H1 (cell line): ENCODE results near the gene RAB11B. TPM values are rescaled to one million over a fixed set of nuclear protein-coding genes. Genes with fewer than 3 reads are reported as not detected.

Experiments
- CTCF ChIA-PET: fragments of 300-600 bp; sonication (Branson Sonifier 250); formaldehyde crosslinking; loops from one replicate; lab custom pipeline; 2021; ENCODE audit not compliant: partially characterized antibody; lab: Charles Lee
- POLR2A ChIA-PET: fragments of 300-600 bp; sonication (Branson Sonifier 250); formaldehyde crosslinking; loops from one replicate; lab custom pipeline; 2021; ENCODE audit warnings: inconsistent platforms; ENCODE audit not compliant: partially characterized antibody; lab: Charles Lee
- DNase-seq, 2 experiments: peaks; one replicate each; pipeline versions ENCODE4 v3.0.0 to v3.0.0-alpha.2; 2010 to 2022; ENCODE audit warnings: low spot score in 2 of 2, low read depth in 1 of 2, mixed read lengths in 1 of 2
- FAIRE-seq: peaks from 2 replicates; lab custom pipeline; 2011; peaks lifted over from hg19 to GRCh38; lab: Jason Lieb, UNC
- H2AFZ ChIP-seq: 2 replicates; pipeline ENCODE4 v1.8.1; 2012; ENCODE audit warnings: low read length, inconsistent platforms
- H2AK5ac ChIP-seq: 2 replicates; pipeline ENCODE4 v1.6.1; 2013; ENCODE audit warnings: low read depth, low read length
- H2BK120ac ChIP-seq: replicated peaks from 2 replicates; pipeline ENCODE3; 2013; ENCODE audit warnings: low read depth, low read length, inconsistent platforms
- H2BK12ac ChIP-seq: 2 replicates; pipeline ENCODE4 v1.6.1; 2013; ENCODE audit warnings: low read depth, low read length
- H2BK15ac ChIP-seq: 2 replicates; pipeline ENCODE4 v1.6.1; 2013; ENCODE audit warnings: low read length
- H2BK20ac ChIP-seq: 2 replicates; pipeline ENCODE4 v1.6.1; 2013; ENCODE audit warnings: low read length
- H2BK5ac ChIP-seq: 2 replicates; pipeline ENCODE4 v1.6.1; 2013; ENCODE audit warnings: low read depth, low read length
- H3K14ac ChIP-seq: 2 replicates; pipeline ENCODE4 v1.6.1; 2013; ENCODE audit warnings: inconsistent platforms; ENCODE audit not compliant: insufficient read length
- H3K18ac ChIP-seq: 2 replicates; pipeline ENCODE4 v1.6.1; 2013; ENCODE audit warnings: low read length; ENCODE audit errors: extremely low read depth
- H3K23ac ChIP-seq: 2 replicates; pipeline ENCODE4 v1.6.1; 2013; ENCODE audit warnings: inconsistent platforms; ENCODE audit not compliant: insufficient read length
- H3K23me2 ChIP-seq: 2 replicates; pipeline ENCODE4 v1.6.1; 2013; ENCODE audit warnings: low read depth, low read length
- H3K27ac ChIP-seq: 2 replicates; pipeline ENCODE4 v1.6.1; 2011; ENCODE audit warnings: low read depth, low read length, inconsistent platforms
- H3K27me3 ChIP-seq, 4 experiments: replicated peaks in 1 of 4; 1 replicate in 1 of 4; 2 replicates in 3 of 4; pipeline versions ENCODE4 v1.6.1 to v1.8.1; 2011 to 2013; ENCODE audit warnings: low read length in 3 of 4, mild to moderate bottlenecking in 3 of 4, inconsistent platforms in 2 of 4, mixed read lengths in 2 of 4, moderate library complexity in 1 of 4; ENCODE audit not compliant: control insufficient read depth in 3 of 4, insufficient read depth in 3 of 4; ENCODE audit errors: extremely low read depth in 1 of 4
- H3K36me3 ChIP-seq, 4 experiments: 2 replicates each; pipeline versions ENCODE4 v1.6.1 to v1.8.1; 2011 to 2013; ENCODE audit warnings: mild to moderate bottlenecking in 4 of 4, low read length in 3 of 4, moderate library complexity in 2 of 4, control low read depth in 1 of 4, inconsistent platforms in 1 of 4; ENCODE audit not compliant: insufficient read depth in 4 of 4, control insufficient read depth in 2 of 4
- H3K4ac ChIP-seq: replicated peaks from 2 replicates; pipeline ENCODE3; 2013; ENCODE audit warnings: low read length, low read depth, mixed read lengths, inconsistent platforms; ENCODE audit not compliant: insufficient read length
- H3K4me1 ChIP-seq, 4 experiments: replicated peaks in 1 of 4; 1 replicate in 1 of 4; 2 replicates in 3 of 4; pipeline versions ENCODE4 v1.6.1 to v1.8.1; 2011 to 2013; ENCODE audit warnings: low read length in 3 of 4, inconsistent platforms in 2 of 4, mixed read lengths in 1 of 4; ENCODE audit not compliant: insufficient read depth in 4 of 4, control insufficient read depth in 3 of 4
- H3K4me2 ChIP-seq, 2 experiments: 2 replicates each; pipeline versions ENCODE4 v1.6.1 to v1.8.1; 2011 to 2013; ENCODE audit warnings: low read depth in 2 of 2, low read length in 2 of 2, control low read depth in 1 of 2, inconsistent platforms in 1 of 2, mild to moderate bottlenecking in 1 of 2; ENCODE audit not compliant: insufficient read depth in 1 of 2
- H3K4me3 ChIP-seq, 4 experiments: fragments of 200-600, 300-600 bp in 1 of 4; sonication (generic), shearing (Covaris generic), sonication (Bioruptor Twin) in 1 of 4; 2 replicates each; pipeline versions ENCODE4 v1.5.1 to v1.8.1; 2011 to 2016; ENCODE audit warnings: low read length in 4 of 4, low read depth in 3 of 4, control low read depth in 2 of 4, inconsistent platforms in 2 of 4, mild to moderate bottlenecking in 2 of 4, mixed read lengths in 1 of 4, moderate library complexity in 1 of 4; ENCODE audit not compliant: insufficient read depth in 2 of 4; ENCODE audit errors: extremely low read depth in 1 of 4
- H3K56ac ChIP-seq: replicated peaks from 2 replicates; pipeline ENCODE3; 2013; ENCODE audit warnings: low read depth, mild to moderate bottlenecking, mixed read lengths, low read length, inconsistent platforms; ENCODE audit not compliant: insufficient read length
- H3K79me1 ChIP-seq: 2 replicates; pipeline ENCODE4 v1.6.1; 2013; ENCODE audit warnings: low read depth, low read length, control low read depth
- H3K79me2 ChIP-seq, 2 experiments: 2 replicates each; pipeline versions ENCODE4 v1.6.1 to v1.8.1; 2012 to 2013; ENCODE audit warnings: low read length in 2 of 2, mild to moderate bottlenecking in 2 of 2, inconsistent platforms in 1 of 2; ENCODE audit not compliant: insufficient read depth in 2 of 2, control insufficient read depth in 1 of 2
- H3K9ac ChIP-seq, 4 experiments: replicated peaks in 1 of 4; 1 replicate in 1 of 4; 2 replicates in 3 of 4; pipeline versions ENCODE4 v1.6.1 to v1.8.1; 2011 to 2013; ENCODE audit warnings: low read depth in 3 of 4, low read length in 3 of 4, control low read depth in 2 of 4, mild to moderate bottlenecking in 2 of 4, moderate library complexity in 2 of 4, inconsistent platforms in 1 of 4; ENCODE audit errors: extremely low read depth in 1 of 4
- H3K9me3 ChIP-seq, 2 experiments: 2 replicates each; pipeline versions ENCODE4 v1.6.1 to v1.8.1; 2012 to 2013; ENCODE audit warnings: mild to moderate bottlenecking in 2 of 2, moderate library complexity in 2 of 2, control low read depth in 1 of 2, inconsistent platforms in 1 of 2, low read depth in 1 of 2, low read length in 1 of 2, mixed read lengths in 1 of 2; ENCODE audit not compliant: insufficient read depth in 2 of 2
- H4K20me1 ChIP-seq, 2 experiments: replicated peaks in 1 of 2; 2 replicates each; pipeline versions ENCODE3 to v1.8.1; 2011 to 2013; ENCODE audit warnings: inconsistent platforms in 2 of 2, low read length in 2 of 2, mild to moderate bottlenecking in 1 of 2; ENCODE audit not compliant: insufficient read depth in 2 of 2, control insufficient read depth in 1 of 2
- H4K5ac ChIP-seq: 2 replicates; pipeline ENCODE4 v1.6.1; 2013; ENCODE audit warnings: low read length, low read depth, mixed read lengths, inconsistent platforms; ENCODE audit not compliant: insufficient read length
- H4K8ac ChIP-seq: 2 replicates; pipeline ENCODE4 v1.8.0; 2013; ENCODE audit warnings: mild to moderate bottlenecking, moderate library complexity, low read length, inconsistent platforms; ENCODE audit not compliant: insufficient read depth; ENCODE audit errors: extremely low read depth
- H4K91ac ChIP-seq: replicated peaks from 2 replicates; pipeline ENCODE3; 2013; ENCODE audit warnings: low read length, mixed read lengths, inconsistent platforms; ENCODE audit not compliant: insufficient read length
- EP300 ChIP-seq, 2 experiments: IDR thresholded peaks; 1 replicate in 1 of 2; 2 replicates in 1 of 2; pipeline ENCODE4 v1.6.1; 2011 to 2012; ENCODE audit warnings: low read depth in 2 of 2, low read length in 2 of 2, mild to moderate bottlenecking in 2 of 2, borderline replicate concordance in 1 of 2, inconsistent platforms in 1 of 2, moderate library complexity in 1 of 2
- FOSL1 ChIP-seq: IDR thresholded peaks from 2 replicates; pipeline ENCODE4 v1.6.1; 2011; ENCODE audit warnings: mild to moderate bottlenecking, low read depth, low read length, moderate library complexity; ENCODE audit not compliant: insufficient read depth
- TAF7 ChIP-seq: optimal IDR thresholded peaks from 2 replicates; pipeline ENCODE3; 2011; ENCODE audit warnings: low read depth, mild to moderate bottlenecking, inconsistent platforms, low read length, moderate library complexity, borderline replicate concordance
- WGBS, 2 experiments: shearing (Covaris generic) in 1 of 2; methylation state at CpG; one replicate each; pipeline versions ENCODE4 v1.1.6 to v1.1.7; 2013 to 2015; ENCODE audit warnings: low lambda C conversion rate in 2 of 2, mixed read lengths in 2 of 2, inconsistent platforms in 1 of 2, low coverage in 1 of 2, missing lambda C conversion rate in 1 of 2; ENCODE audit not compliant: insufficient replicate concordance in 2 of 2, insufficient coverage in 1 of 2, insufficient read length in 1 of 2; ENCODE audit errors: extremely low coverage in 1 of 2, missing lambda C conversion rate in 1 of 2; 5-methylcytosine and 5-hydroxymethylcytosine counted together
- polyA plus RNA-seq, 7 experiments: library from polyadenylated mRNA; depleted of rRNA in 3 of 7; stranded (reverse) in 5 of 7; unstranded in 2 of 7; fragments of >200 nt in 5 of 7; fragments of 200-250 nt in 2 of 7; gene quantifications; 1 replicate in 5 of 7; 2 replicates in 1 of 7; 4 replicates in 1 of 7; pipeline versions ENCODE4 v1.2.1 to v1.2.3, GENCODE V29; 2011 to 2013; ENCODE audit warnings: missing spikeins in 2 of 7, mixed read lengths in 2 of 7
- total RNA-seq: library from RNA; stranded (reverse); fragmentation: NEBNext Ultra II Directional; extraction: Animal tissue kit (Norgen Biotek cat#: 25700); gene quantifications from 2 replicates; pipeline ENCODE4 v1.2.1, GENCODE V29; 2021

The RAB11B gene
- total and polyA plus RNA-seq, 2 of the 8 experiments (the other 6 are each of a cell fraction or from before 2014, with no cell fraction given): 50.2 to 85.8 TPM

DNA sequence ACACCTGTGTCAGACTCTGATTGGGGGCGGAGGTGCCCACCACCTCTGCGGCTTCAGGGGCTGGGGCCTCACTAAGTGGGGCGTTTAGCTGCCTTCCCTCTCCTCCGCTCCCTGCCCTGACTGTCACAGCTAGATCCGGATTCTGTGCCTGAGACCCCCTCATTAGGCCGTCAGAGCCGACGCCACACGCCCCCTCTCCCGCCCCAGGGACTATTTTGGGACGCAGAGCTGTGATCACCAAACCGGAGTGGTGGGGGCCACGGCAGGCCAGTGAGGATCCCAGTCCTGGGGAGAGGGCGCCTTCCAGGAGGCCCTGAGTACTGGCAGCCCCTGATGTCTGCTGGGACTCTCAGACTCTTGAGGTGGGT lies 47.9 kb upstream of the RAB11B start:
- H3K4me3 ChIP-seq: peak overlapping the region in 1 of 4 experiments; percentile 71; a peak in 3 of 8 replicates
- H4K8ac ChIP-seq: no peak overlapping the region
- no peak overlapping the region for H3K23ac ChIP-seq
- H2BK5ac ChIP-seq: no peak overlapping the region
- H3K79me1 ChIP-seq: no peaks in the 10 kb centered on the region
- no peak overlapping the region for H2BK12ac ChIP-seq
- H2AK5ac ChIP-seq: no peak overlapping the region
- POLR2A ChIA-PET: interaction anchor here (0.7 to 27.1 kb wide), 8 partner anchors 9 to 104 kb away, joined by 3 to 583 read pairs (median 5); partner anchors contain the start of genes CD320, NDUFA7, RAB11B and RPS28
- H3K56ac ChIP-seq: no peak overlapping the region
- H3K9ac ChIP-seq: no peak overlapping the region
- peaks cover 0 to 9% (median 7%) of the 10 kb centered on the region in 4 experiments; a peak in 3 of 7 replicates for H3K27me3 ChIP-seq
- no peak overlapping the region for H3K18ac ChIP-seq
- H3K4me1 ChIP-seq: peaks cover 0 to 8% (median 3%) of the 10 kb centered on the region in 4 experiments; a peak in 3 of 7 replicates
- H2BK15ac ChIP-seq: no peak overlapping the region
- no peak overlapping the region for H3K27ac ChIP-seq
- H3K4me2 ChIP-seq: peak overlapping the region; percentile 48 to 80; a peak in 2 of 4 replicates
- H4K20me1 ChIP-seq: peaks cover 0 to 2% of the 10 kb centered on the region in 2 experiments
- H3K23me2 ChIP-seq: peaks cover 5% of the 10 kb centered on the region; the same call in 1 of the 2 replicates
- no peaks in the 10 kb centered on the region for H3K9me3 ChIP-seq
- H3K79me2 ChIP-seq: no peaks in the 10 kb centered on the region
- H2AFZ ChIP-seq: no peak overlapping the region
- H2BK120ac ChIP-seq: no peak overlapping the region
- H2BK20ac ChIP-seq: no peak overlapping the region
- DNase-seq: no peak
- H3K36me3 ChIP-seq: no peaks in the 10 kb centered on the region
- no peak overlapping the region for H4K5ac ChIP-seq
- no peak for FAIRE-seq
- H3K4ac ChIP-seq: no peak overlapping the region
- H4K91ac ChIP-seq: no peak overlapping the region
- no peak overlapping the region for H3K14ac ChIP-seq
- CTCF ChIA-PET: interaction anchor here (0.7 to 8.2 kb wide), 7 partner anchors 11 to 163 kb away, joined by 3 to 68 read pairs (median 3); no protein-coding TSS in a partner anchor
- WGBS, 2 experiments: 63% methylated on average over 14 of the region's 14 CpGs; no CpG with 5 or more reads in 1 of the 2 experiments
- TF ChIP-seq FOSL1: no peak
- TF ChIP-seq EP300 (IDR thresholded peaks at IDR 0.05; ENCODE audit: borderline replicate concordance in 1 of 2, low read depth in 2 of 2, low read length in 2 of 2): no peak
- no peak for TF ChIP-seq TAF7
